GM10847 (cell line): Measurements from ENCODE around the gene INSRR.

Experiments
- POLR2A ChIP-seq: IDR thresholded peaks from 2 replicates; pipeline ENCODE4 v1.6.1; 2011; ENCODE audit not compliant: insufficient read length; ENCODE audit errors: extremely low read depth

The INSRR gene

GRCh38 chr1:156858959-156859522 is at the start of gene INSRR:
TSS of gene INSRR (minus strand) at chr1:156859117. CDS start at chr1:156858621, 496 bp downstream.
- no peak for TF ChIP-seq POLR2A

- no peak for TF ChIP-seq POLR2A
Observed at GRCh38 chr1:156908541-156908940, 49.6 kb upstream of the INSRR start.

GRCh38 chr1:156906206-156906906 is 47.4 kb upstream of the INSRR start:
- TF ChIP-seq POLR2A: no peak

GRCh38 chr1:156905651-156906050 is 46.7 kb upstream of the INSRR start:
- no peak for TF ChIP-seq POLR2A

GRCh38 chr1:156905176-156905575 is 46.3 kb upstream of the INSRR start:
- TF ChIP-seq POLR2A: no peak

- no peak for TF ChIP-seq POLR2A
Observed at GRCh38 chr1:156904187-156904959, 45.5 kb upstream of the INSRR start.

- no peak for TF ChIP-seq POLR2A
Observed at GRCh38 chr1:156903328-156904091, 44.6 kb upstream of the INSRR start.

- no peak for TF ChIP-seq POLR2A
Observed at GRCh38 chr1:156901966-156902915, 43.3 kb upstream of the INSRR start.

GRCh38 chr1:156901590-156901900 is 42.6 kb upstream of the INSRR start:
- TF ChIP-seq POLR2A: no peak

GRCh38 chr1:156900896-156901589 is 42.1 kb upstream of the INSRR start:
- TF ChIP-seq POLR2A: no peak

- TF ChIP-seq POLR2A: no peak
Observed at GRCh38 chr1:156899956-156900718, 41.2 kb upstream of the INSRR start.

GRCh38 chr1:156898971-156899664 is 40.2 kb upstream of the INSRR start:
- no peak for TF ChIP-seq POLR2A

- TF ChIP-seq POLR2A: no peak
Observed at GRCh38 chr1:156898161-156898566, 39.2 kb upstream of the INSRR start.
